Measurements from ENCODE around the gene ITGB4.

GRCh38 chr17:75783803-75784472, 62.7 kb downstream of the ITGB4 start:
- TF ChIP-seq POLR2AphosphoS5 (IDR thresholded peaks at IDR 0.05) (no peak), CTCF (IDR thresholded peaks at IDR 0.05) (no peak), POLR2A (IDR thresholded peaks at IDR 0.05) (no peak)

All from gastroesophageal sphincter (tissue), 3 donors.